GM19468 (cell line): ENCODE results near the gene PODXL2.
"Not testable (repeated sequence)": the region's sequence is repeated elsewhere in the genome, so short reads cannot be mapped to it uniquely, and the experiment has no call there.

Source experiments
- ATAC-seq: cut with Tn5 transposase; IDR thresholded peaks from one replicate; pipeline ENCODE4 v1.9.1; 2021; ENCODE audit warnings: mild to moderate bottlenecking, moderate library complexity, moderate number of reproducible peaks; ENCODE audit not compliant: unreplicated experiment; ENCODE audit errors: extremely low read depth

PODXL2 gene

DNA sequence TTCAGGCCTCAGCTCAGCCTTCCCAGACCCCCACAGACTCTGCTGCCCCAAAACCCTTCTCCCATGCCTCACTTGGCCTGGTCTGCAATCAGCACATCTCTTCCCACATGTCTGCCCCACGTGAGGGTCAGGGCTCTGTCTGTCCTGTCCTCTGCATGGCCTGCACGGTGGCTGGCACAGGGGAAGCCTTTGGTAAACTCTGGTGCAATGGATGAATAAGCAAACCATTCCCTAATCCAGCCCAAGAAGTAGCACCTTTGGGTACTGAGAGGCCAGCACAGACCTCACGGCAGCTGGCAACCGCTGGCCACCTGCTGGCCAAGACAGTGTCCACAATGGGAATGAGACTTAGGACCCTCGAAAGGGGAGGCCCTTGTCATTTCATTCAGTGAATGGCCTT, 71.4 kb downstream of the PODXL2 start:
- no peak for ATAC-seq

DNA sequence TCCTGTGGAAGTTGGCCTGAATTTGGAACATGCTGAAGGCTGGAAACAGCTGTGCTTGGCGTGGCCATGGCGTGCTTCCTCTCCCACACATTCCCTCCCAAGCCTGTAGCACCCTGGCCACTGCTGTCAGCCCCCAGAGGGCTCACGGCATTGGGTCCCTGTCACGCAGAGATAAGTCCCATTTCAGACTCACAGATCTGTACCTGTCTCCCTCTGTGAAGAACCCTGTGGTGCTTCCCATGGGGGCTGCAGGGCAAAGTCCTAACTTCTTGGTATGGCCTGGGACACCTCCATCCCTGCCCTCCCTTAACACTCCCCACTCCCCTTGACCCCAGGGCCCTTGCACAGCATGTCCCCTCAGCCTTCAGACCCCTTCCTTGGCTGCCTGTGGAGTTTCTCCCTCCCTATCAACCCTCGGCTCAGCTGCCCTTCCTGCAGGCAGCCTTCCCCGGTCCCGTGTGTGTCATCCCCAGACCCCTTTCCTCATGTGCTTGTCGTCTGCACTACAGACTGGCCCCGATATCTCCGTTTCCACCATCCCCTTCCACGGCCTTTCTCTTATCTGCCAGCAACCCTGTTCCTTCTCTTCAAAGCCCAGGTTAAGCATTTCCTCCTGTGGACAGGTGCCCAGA, 72.4 kb downstream of the PODXL2 start:
- ATAC-seq = no peak

DNA sequence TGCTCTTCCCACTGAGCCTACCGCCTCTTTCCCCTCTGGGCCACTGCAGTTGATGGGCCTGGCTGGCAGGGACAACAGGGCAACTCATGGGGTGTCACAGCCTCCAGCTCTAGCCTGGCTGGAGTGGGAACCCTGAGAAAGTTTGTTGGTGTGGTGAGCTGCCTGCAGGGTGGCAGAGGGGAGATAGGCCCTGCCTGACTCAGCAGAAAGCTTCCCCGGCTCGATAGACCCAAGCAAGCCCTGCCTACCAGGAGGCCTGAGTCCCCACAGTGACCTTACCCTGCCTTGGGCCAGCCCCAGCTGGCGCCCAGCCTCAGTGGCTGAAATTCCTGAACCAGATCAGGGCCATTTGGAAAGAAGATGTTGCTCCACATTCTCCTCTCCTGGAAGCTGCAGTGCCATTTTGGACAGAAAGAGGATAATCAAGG, 73.2 kb downstream of the PODXL2 start:
- ATAC-seq = no peak

DNA sequence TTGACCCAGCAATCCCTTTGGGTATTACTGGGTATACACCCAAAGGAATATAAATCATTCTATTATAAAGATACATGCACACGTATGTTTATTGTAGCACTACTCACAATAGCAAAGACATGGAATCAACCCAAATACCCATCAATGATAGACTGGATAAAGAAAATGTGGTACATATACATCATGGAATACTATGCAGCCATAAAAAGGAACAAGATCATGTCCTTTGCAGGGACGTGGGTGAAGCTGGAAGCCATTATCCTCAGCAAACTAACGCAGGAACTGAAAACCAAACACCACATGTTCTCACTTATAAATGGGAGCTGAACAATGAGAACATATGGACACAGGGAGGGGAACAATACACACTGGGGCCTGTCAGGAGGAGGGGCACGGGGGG, 75.9 kb downstream of the PODXL2 start:
- ATAC-seq = not testable (repeated sequence)

DNA sequence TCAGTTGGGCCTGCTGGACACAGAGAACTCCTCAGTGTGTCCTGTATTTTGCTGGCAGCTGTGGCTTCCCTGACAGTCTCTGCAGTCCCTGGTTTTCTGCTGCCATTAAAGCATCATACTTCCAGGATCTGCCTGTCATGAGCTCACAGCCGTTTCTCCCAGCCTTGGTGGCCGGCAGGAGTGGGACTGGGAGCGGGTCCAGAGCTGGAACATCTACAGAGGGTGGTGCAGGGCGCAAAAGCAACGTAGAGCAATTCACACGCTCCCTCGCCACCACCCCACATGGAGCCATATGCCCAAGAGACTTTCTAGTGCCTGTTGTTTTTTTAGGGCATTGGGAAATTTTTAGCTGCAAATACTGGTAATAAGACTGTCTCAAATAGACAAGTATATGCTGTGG, 77.3 kb downstream of the PODXL2 start:
- ATAC-seq = no peak

DNA sequence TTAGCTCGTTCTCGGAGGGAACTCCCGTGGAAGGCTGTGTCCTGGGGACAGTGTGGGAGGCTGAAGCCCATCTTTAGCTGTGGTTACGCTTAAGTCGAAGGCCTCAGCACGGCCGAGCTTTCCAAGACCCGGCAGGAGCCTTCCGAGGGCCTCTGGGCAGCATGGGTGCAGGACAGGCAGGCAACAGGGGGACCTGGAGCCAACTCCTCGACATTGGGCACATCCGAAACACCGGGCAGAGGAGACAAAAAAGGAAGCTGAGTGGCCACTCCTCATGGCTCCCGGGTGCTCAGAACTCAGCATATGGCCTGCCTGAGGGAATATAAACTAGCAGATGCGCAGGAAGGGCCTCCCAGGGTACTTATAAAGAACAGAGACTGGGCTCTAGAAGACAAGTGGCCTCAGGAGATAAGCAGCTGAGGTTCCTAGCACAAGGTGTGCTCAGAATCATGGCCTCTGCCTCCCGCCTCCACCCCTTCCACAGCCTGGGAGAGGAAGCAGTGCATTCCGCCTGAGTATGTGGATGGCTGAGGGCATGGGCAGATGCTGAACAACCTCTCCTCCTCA, 77.9 kb downstream of the PODXL2 start:
- ATAC-seq = no peak

DNA sequence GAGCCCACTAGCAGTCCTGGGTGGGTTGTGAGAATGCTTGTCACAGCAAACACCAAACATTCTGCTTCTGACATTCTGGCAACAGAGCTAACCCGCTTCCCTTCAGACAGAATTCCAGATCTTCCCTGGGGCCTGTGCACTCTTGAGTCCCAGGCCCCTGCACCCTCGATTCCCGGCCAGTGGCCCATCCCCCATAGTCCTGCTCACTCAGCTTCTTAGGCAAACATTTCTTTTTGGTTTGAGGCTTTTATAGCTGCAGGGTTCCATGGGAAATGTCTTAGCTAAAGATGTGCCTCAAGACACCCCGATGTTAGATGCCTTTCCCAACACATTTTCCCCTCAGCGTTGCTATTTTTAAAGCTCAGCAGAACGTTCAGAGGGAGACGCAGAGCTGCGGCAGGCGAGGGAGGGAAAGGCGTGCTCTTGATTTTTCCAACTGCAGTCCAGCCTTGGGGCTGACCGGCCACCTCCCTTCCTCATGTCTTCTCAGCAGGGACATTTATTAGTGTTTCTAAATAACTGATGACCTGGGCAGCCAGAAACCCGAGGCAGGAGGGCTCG, 78.9 kb downstream of the PODXL2 start:
- no peak for ATAC-seq

DNA sequence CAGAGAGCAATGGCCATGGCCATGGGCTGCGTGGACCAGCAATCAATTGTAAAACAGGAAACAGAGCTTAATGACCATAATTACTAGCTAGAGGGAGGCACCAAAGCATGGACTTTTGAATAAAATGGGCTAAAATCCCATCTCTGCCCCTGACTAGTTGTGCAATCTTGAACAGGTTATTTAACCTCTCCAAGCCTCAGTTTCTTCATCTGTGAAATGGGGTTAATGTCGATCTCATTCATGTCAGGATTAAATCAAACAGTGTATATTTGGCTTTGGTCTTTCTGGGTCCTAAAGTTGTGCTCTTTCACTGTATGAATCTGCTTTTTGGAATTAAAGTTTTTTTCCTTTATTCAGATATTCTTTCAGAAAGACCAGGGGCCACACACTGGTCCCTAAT, 79.9 kb downstream of the PODXL2 start:
- ATAC-seq = no peak

DNA sequence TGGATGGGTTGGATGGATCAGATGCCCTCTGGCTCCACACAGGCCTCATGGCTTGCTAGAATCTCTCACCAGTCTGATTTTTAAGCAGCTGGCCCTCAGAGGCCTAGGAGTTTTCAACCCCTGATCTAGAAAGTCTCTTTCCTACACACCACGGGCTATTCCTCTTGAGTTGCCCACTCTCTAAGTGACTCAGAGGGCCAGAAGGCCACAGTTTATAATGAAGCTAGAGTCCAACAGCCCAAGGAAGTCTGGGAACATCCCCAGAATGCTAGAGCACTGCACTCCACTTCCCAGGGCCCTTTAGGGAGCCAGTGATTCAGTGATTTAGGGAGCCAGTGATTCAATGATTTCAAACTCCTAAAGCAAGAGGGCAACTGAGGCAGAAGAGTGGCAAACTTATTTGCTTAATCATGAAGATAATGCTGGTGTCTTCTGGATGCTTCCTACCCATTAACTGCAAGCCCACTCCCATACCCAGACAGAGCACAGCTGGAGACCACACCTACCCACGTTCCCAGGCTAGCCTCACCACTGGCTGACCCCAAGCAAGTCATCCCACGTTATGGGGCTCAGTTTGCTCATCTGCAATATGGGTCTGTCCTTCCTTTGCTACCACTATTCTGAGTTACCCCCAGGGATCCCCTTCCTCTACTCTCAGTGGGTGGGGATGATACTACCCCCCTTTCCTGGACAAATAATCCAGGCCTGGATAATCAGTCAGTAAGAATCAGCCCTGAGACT, 80.5 kb downstream of the PODXL2 start:
- no peak for ATAC-seq

DNA sequence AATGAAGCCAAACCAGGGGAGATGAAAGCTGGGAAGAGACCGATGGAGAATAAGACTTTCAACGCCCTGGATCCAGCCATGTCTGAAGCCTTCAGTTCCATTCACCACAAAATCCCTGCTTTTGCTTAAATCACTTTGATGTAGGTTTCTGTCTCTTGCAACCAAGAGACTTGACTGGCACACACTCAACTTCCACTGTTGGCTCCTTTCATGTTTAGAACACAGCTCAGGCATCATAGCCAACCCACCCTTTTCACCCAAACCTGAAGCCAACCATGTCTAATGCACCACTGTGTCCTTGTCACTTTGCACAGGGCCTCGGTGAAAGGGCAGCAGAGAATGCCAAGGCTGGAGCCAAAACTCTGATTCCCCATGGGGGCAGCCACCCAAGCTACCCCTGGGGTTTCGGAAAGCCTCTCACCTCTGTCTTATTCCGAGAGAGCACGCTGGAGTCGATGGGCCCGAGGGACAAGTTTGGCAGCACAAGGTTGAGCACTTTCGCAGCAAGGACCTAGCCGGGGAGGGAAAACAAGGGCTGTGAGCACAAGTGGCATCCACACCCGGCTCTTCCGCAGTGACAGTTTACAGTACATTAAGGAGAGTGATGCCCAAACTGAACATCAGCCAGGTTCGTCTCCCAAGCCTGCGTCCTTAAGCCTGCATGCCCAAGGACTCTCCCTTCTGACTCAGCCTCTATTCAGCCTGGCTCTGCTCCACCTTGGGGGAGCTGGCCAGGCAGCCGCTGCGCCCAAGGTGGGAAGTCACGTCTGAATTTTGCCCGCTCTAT, 81.4 kb downstream of the PODXL2 start:
- no peak for ATAC-seq

DNA sequence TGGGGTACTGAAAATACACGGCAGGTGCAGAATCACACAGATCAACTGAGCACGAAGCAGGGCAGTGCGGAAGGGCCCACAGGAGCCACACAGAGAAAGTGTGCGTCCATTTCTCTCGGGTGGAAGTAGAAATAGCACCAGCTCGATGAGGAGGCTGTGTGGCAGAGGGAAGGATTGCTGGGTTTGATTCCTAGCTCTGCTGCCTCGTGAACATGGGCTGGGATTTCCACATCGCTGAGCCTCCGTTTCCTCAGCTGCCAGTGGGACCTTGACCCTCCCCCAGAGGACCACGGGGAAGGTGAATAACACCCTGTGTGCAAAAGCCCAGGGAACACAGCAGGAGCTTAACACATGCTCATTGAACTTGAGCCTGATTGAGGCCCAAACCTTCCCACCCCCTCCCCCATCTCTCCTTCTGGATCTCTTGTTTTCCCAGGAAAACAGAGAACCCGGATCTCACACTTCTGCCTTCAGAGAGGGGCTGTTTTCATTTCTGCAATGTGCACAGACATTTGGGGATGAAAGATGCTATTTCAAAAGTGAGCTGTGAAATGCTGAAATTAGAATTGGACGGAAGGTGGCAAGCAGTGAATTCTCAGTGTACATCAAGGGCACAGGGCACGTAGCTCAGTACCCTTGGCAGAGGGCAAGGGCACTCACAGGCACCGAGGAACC, 82.2 kb downstream of the PODXL2 start:
- ATAC-seq = no peak

DNA sequence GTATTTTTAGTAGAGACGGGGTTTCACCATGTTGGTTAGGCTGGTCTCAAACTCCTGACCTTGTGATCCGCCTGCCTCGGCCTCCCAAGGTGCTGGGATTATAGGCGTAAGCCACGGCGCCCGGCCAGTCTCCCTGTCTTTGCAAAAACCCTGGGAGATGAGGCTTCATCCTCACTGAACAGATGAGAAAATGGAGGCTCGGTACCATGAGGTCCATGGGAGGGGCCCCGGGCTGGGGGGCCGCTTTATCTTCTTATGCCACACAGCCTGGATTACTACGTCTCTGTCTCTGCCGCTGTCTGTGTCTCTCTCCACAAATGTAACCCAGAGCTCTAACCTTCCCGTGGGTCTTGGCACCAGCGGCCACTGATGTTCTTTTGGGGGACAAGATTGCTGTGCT, 82.9 kb downstream of the PODXL2 start:
- ATAC-seq = no peak

DNA sequence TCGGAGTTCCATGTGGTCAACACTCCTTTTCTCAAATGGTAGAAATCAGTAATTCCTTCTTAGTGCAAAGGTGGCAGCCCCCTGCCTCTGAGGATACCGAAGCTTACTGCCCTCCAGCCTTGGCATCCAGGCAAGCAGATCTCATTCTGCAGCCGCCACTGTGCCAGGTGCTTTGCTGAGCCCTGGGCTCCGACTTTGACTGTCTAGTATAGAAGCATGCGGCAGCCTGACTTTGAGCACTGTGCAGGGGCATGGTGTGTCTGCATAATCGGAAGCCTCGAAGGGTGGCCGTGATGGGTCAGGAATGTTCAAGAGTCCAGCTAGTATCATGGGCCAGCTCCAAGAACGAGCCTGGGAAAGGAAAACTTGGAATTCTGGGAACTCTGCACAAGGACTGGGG, 83.5 kb downstream of the PODXL2 start:
- no peak for ATAC-seq

DNA sequence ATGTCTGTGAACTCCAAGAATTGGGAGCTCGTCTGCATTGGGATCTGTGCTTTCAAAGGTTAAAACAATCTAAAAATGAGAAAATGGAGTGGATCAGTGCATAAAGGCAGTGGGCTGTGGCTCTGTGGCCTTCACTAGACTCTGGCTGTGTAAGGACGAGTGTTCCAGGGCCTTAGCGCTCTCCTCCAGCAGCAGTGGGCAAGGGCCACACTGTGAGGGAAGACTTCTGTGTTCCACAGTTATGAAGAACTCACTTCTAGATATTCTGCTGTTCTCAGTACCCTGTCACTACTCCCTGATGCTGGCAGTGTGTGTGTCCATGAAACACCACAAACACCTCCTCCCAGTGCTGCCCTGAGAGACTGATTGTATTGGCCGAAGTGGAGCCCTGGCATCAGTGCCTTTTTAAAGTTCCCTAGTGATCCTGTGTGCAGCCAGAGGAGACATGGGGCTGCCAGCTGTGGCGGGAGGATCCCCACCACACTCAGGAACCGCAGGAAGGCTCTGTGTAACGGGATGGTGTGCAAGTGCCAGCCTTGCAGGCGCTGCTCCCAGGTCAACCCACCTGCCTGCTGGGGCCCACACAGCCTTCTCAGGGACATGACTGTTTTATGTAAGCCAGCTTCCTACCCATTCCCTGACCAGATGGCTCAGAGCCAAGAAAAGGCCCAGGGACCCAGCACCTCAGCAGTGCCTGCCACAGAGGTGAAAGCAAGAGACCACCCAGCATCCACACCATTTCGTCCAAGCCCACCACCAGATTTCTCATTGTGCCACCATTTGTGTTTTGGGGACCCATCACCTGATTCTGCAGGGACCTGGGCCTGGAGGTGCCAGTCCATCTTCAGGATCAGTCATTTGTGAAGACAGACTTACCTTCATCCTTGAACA, 84.1 kb downstream of the PODXL2 start:
- ATAC-seq = no peak

DNA sequence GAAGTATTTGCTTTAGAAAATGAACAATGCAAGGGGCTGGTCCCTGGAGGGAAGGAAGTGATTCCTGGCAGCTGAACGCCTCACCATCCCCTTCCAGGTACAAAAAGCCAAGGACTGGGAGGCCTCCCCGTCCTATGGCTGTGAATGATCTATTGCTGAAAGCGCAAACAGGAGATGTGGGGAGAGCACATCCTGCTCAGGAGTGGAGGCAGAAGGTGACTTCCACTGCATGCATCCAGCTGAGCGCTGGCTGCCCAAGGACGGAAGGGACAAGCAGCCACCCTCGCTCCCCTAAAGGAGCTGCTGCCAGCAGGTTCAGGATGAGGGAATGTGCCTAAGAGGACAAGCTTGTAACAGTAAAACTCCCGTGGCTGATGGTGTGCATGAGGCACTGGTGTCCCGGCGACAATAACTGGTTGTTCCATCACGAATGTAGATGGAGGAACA, 85.2 kb downstream of the PODXL2 start:
- ATAC-seq = no peak

DNA sequence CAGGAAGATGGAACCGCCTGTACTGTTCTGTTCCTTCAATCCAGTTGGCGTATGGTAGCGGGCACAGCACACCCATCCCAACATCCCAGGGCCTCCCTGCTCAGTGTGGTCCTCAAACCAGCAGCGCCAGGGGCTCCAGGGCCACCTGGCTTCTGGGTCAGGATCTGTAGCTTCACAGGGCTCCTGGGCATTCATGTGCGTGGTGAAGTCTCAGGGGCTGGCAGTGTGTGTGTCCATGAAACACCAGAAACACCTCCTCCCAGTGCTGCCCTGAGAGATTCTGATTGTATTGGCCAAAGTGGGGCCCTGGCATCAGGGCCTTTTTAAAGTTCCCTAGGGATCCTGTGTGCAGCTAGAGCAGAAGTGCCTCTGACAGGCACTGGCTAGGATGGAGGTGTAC, 85.9 kb downstream of the PODXL2 start:
- ATAC-seq = no peak

DNA sequence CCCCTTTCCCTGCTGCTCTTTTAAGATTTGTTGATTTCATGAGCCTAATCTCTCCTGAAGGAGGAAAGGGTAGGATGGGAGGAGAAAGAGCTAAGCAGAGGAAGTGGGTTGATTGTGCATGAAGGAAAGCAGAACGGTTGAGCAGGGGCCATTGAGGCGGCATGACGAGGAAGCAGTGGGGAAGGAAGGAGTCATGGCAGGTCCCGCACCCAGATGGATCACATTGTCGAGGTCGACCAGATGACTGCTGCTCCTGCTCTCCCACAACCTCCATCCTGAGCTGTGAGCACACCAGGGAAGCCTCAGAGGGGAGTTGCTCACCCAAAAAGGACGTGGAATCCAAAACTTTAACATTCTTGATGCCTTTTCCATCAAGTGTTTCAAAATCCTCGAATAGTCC, 86.5 kb downstream of the PODXL2 start:
- no peak for ATAC-seq

DNA sequence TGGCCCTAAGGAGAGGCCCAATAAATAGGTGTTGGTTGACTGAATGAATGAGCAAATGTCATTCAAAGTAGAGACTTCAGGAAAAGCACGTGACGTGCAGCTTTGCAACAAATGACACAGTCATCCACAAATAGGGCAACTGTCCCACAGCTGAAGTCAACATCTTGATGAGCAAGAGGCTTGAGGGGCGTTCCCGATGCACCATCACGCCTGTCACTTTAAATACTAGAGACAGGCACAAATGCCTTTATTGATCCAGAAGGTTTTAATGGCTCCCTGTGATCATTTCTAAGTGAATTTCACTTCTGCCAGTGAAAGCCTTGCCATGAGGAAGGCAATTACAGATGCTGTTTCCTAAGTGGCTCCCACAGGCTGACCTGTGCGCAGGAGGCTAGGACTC, 87.4 kb downstream of the PODXL2 start:
- ATAC-seq = no peak
